Osteoblast (primary cell): ENCODE results near the gene EPB41L5. TPM values are rescaled to one million over a fixed set of nuclear protein-coding genes. Genes with fewer than 3 reads are reported as not detected.
"Not testable (repeated sequence)": the region's sequence is repeated elsewhere in the genome, so short reads cannot be mapped to it uniquely, and the experiment has no call there.

Source experiments
- DNase-seq: peaks from one replicate; pipeline ENCODE4 v3.0.0; 2011; ENCODE audit warnings: low spot score, mixed read lengths; ENCODE audit not compliant: insufficient read length; ENCODE audit errors: missing footprints
- H2AFZ ChIP-seq: 2 replicates; pipeline ENCODE4 v1.6.0; 2011; ENCODE audit warnings: mild to moderate bottlenecking, low read length
- H3K27ac ChIP-seq: 2 replicates; pipeline ENCODE4 v1.5.1; 2011; ENCODE audit warnings: mild to moderate bottlenecking, low read depth, low read length, moderate library complexity
- H3K27me3 ChIP-seq: 2 replicates; pipeline ENCODE4 v1.6.0; 2012; ENCODE audit warnings: mild to moderate bottlenecking, control low read depth, inconsistent platforms, low read length, moderate library complexity; ENCODE audit not compliant: insufficient read depth
- H3K36me3 ChIP-seq: 2 replicates; pipeline ENCODE4 v1.5.1; 2011; ENCODE audit warnings: mild to moderate bottlenecking, low read length, control low read depth, moderate library complexity; ENCODE audit not compliant: insufficient read depth
- H3K4me1 ChIP-seq: 2 replicates; pipeline ENCODE4 v1.5.1; 2011; ENCODE audit warnings: mild to moderate bottlenecking, low read length, control low read depth, moderate library complexity; ENCODE audit not compliant: insufficient read depth
- H3K4me2 ChIP-seq: 2 replicates; pipeline ENCODE4 v1.6.0; 2011; ENCODE audit warnings: mild to moderate bottlenecking, low read length; ENCODE audit not compliant: insufficient read depth
- H3K4me3 ChIP-seq: fragments of 200-600 bp; sonication (generic); 3 replicates; pipeline ENCODE4 v1.5.1; 2012; ENCODE audit warnings: mild to moderate bottlenecking, low read length, inconsistent platforms; ENCODE audit not compliant: insufficient read depth
- H3K79me2 ChIP-seq: 2 replicates; pipeline ENCODE4 v1.6.0; 2012; ENCODE audit warnings: mild to moderate bottlenecking, low read length, control low read depth, inconsistent platforms; ENCODE audit not compliant: insufficient read depth
- H3K9me3 ChIP-seq: 2 replicates; pipeline ENCODE4 v1.5.1; 2011; ENCODE audit warnings: low read depth, low read length, control low read depth
- H4K20me1 ChIP-seq: 2 replicates; pipeline ENCODE4 v1.6.0; 2012; ENCODE audit warnings: mild to moderate bottlenecking, low read length, control low read depth; ENCODE audit not compliant: insufficient read depth
- total RNA-seq: library from RNA; depleted of rRNA; stranded (reverse); fragments of >200 nt; gene quantifications from 2 replicates; pipeline ENCODE4 v1.2.3, GENCODE V29; 2012
- TF ChIP-seq, protein P1 (sequence below): IDR thresholded peaks from 2 replicates; pipeline ENCODE4 v1.5.1; 2011; ENCODE audit warnings: mild to moderate bottlenecking, low read depth, low read length, moderate library complexity; ENCODE audit errors: extremely low read depth

The EPB41L5 gene
- total RNA-seq, 1 donor = 9.4 TPM

DNA sequence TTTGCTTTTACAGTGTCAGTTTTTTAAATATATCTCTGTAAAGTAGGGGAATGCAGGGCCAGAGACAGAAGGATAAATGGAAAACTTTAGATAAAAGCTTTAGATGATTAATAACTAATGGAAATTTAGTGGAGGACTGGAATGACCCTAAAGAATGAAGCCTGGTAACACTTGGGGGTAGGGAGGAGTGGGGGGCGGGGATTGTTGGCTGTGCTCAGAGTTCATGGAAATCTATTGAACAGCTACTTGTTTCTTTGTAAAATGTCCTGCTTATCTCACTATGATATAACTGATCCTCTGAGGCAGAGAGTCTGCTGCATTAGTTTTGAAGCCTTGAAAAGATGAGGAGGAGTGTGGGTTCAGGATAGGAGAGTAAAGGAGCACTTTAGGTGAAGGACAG lies 119.8 kb downstream of the EPB41L5 start:
- Histone ChIP-seq H3K4me2 (peak overlapping the region; percentile 67), H3K4me1 (peaks cover 32% of the 10 kb centered on the region), H3K4me3 (no peak overlapping the region), H3K36me3 (no peaks in the 10 kb centered on the region), H2AFZ (peak overlapping the region; percentile 21), H4K20me1 (no peaks in the 10 kb centered on the region), H3K27ac (peak overlapping the region; percentile 52), H3K27me3 (no peaks in the 10 kb centered on the region), H3K79me2 (no peaks in the 10 kb centered on the region), H3K9me3 (no peaks in the 10 kb centered on the region)
- DNase-seq = no peak
- TF ChIP-seq, protein P1, sequence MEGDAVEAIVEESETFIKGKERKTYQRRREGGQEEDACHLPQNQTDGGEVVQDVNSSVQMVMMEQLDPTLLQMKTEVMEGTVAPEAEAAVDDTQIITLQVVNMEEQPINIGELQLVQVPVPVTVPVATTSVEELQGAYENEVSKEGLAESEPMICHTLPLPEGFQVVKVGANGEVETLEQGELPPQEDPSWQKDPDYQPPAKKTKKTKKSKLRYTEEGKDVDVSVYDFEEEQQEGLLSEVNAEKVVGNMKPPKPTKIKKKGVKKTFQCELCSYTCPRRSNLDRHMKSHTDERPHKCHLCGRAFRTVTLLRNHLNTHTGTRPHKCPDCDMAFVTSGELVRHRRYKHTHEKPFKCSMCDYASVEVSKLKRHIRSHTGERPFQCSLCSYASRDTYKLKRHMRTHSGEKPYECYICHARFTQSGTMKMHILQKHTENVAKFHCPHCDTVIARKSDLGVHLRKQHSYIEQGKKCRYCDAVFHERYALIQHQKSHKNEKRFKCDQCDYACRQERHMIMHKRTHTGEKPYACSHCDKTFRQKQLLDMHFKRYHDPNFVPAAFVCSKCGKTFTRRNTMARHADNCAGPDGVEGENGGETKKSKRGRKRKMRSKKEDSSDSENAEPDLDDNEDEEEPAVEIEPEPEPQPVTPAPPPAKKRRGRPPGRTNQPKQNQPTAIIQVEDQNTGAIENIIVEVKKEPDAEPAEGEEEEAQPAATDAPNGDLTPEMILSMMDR = no peak

DNA sequence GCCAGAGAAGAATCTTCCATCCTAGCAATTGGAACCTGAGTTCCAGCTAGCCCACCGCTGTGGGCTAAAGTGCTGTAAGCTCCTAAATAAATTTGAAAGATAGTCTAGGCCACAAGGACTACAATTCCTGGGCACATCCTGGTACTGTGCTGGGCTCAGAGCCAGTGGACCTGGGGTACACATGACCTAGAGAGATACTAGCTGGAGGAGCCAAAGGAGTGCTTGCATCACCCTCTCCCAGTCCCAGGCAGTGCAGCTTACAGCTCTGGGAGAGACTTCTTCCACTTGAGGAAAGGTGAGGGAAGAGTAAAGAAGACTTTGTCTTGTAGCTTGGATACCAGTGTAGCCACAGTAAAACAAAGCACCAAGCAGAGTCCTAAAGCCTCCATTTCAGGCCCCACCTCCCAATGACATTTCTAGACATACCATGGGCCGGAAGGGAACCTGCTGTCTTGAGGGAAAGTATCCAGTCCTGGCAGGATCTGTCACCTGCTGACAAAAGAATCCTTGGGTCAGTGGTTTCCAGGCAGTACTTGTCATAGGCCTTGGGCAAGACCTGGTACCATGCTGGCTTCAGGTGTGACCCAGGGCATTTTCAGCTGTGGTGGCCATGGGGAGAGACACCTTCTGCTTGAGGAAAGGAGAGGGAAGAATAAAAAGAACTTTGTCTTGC lies 120.8 kb downstream of the EPB41L5 start:
- TF ChIP-seq, protein P1 = no peak
- no peak overlapping the region for H2AFZ ChIP-seq
- H3K4me3 ChIP-seq = no peak overlapping the region
- no peaks in the 10 kb centered on the region for H3K9me3 ChIP-seq
- H4K20me1 ChIP-seq = no peaks in the 10 kb centered on the region
- H3K4me1 ChIP-seq = peaks cover 32% of the 10 kb centered on the region
- no peaks in the 10 kb centered on the region for H3K27me3 ChIP-seq
- no peaks in the 10 kb centered on the region for H3K36me3 ChIP-seq
- H3K4me2 ChIP-seq = peak overlapping the region; percentile 57
- peak overlapping the region; percentile 3 for H3K27ac ChIP-seq
- no peaks in the 10 kb centered on the region for H3K79me2 ChIP-seq
- peak; percentile 35 for DNase-seq

DNA sequence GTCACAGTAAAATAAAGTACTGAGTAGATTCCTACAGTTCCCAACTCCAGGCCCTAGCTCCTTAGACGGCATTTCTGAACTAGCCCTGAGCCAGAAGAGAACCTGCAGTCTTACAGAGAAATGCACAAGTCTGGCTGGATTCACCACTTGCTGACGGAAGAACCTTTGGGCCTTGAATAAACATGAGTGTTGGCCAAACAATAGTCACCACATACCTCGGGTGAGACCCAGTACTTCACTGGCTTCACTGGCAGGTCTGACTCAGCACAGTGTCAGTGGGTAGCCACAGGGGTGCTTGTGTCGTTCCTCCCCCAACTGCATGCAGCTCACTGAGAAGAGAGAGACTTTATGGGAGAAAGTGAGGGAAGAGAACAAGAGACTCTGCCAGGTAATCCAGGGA lies 121.4 kb downstream of the EPB41L5 start:
- peak; percentile 84 for DNase-seq
- Histone ChIP-seq H3K27me3 (no peaks in the 10 kb centered on the region), H3K27ac (peak overlapping the region; percentile 3), H3K9me3 (no peaks in the 10 kb centered on the region), H3K4me1 (peaks cover 32% of the 10 kb centered on the region), H3K36me3 (no peaks in the 10 kb centered on the region), H3K4me3 (peak overlapping the region; percentile 15), H3K4me2 (peak overlapping the region; percentile 57), H4K20me1 (no peaks in the 10 kb centered on the region), H2AFZ (no peak overlapping the region), H3K79me2 (no peaks in the 10 kb centered on the region)
- TF ChIP-seq, protein P1 = no peak

DNA sequence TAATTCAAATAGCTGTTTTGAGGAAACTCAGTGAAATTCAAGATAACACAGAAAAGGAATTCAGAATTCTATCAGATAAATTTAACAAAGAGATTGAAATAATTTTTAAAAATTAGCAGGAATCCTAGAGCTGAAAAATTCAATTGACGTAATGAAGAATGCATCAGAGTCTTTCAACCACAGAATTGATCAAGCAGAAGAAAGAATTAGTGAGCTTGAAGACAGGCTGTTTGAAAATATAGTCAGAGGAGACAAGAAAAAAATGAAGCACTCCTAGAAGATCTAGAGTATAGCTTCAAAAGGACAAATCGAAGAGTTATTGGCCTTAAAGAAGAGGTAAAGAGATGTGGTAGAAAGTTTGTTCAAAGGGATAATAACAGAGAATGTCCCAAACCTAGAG lies 122.1 kb downstream of the EPB41L5 start:
- not testable (repeated sequence) for H4K20me1 ChIP-seq, H2AFZ ChIP-seq, DNase-seq, H3K4me3 ChIP-seq, H3K27ac ChIP-seq, H3K36me3 ChIP-seq, H3K27me3 ChIP-seq, H3K4me2 ChIP-seq, H3K79me2 ChIP-seq, H3K9me3 ChIP-seq
- peaks cover 32% of the 10 kb centered on the region for H3K4me1 ChIP-seq
